ENCODE measurements around the gene EFCAB6.

GRCh38 chr22:43827003-43827735 is 15.1 kb upstream of the EFCAB6 start:
- no peak for TF ChIP-seq CTCF (IDR thresholded peaks at IDR 0.05)
- TF ChIP-seq POLR2AphosphoS5 (IDR thresholded peaks at IDR 0.05), result no peak
- TF ChIP-seq POLR2A (IDR thresholded peaks at IDR 0.05; ENCODE audit: low read depth), result no peak
